Suprapubic skin (tissue), 4 donors: ENCODE measurements around the gene CD72. TPM values are rescaled to one million over a fixed set of nuclear protein-coding genes. Genes with fewer than 3 reads are reported as not detected.

Source experiments
- DNase-seq, 2 donors: peaks; one replicate each; pipeline ENCODE4 v3.0.0-alpha.2; 2019; ENCODE audit warnings: low spot score in 2 of 2
- H3K27ac ChIP-seq: fragments of 200-600 bp; sonication (generic); one replicate; pipeline ENCODE4 v1.5.1; 2019
- H3K27me3 ChIP-seq: fragments of 200-600 bp; sonication (generic); one replicate; pipeline ENCODE4 v1.5.1; 2019
- H3K36me3 ChIP-seq: fragments of 200-600 bp; sonication (generic); one replicate; pipeline ENCODE4 v1.5.1; 2019
- H3K4me1 ChIP-seq: fragments of 200-600 bp; sonication (generic); one replicate; pipeline ENCODE4 v1.5.1; 2019
- H3K4me3 ChIP-seq: fragments of 200-600 bp; sonication (generic); one replicate; pipeline ENCODE4 v1.5.1; 2019; ENCODE audit warnings: mild to moderate bottlenecking
- H3K9me3 ChIP-seq: fragments of 200-600 bp; sonication (generic); one replicate; pipeline ENCODE4 v1.5.1; 2019
- CTCF ChIP-seq, 2 donors: fragments of 200-600 bp in 1 of 2; fragments of 450-650 bp in 1 of 2; sonication (generic) in 1 of 2; IDR thresholded peaks; one replicate each; pipeline ENCODE4 v1.5.1; 2016 to 2019; ENCODE audit warnings: antibody characterized with exemption in 2 of 2, mild to moderate bottlenecking in 1 of 2, moderate library complexity in 1 of 2
- EP300 ChIP-seq: sonication (generic); formaldehyde crosslinking; IDR thresholded peaks from one replicate; pipeline ENCODE4 v1.6.1; 2017; ENCODE audit warnings: antibody characterized with exemption
- POLR2A ChIP-seq, 2 donors: fragments of 450-650 bp; IDR thresholded peaks; one replicate each; pipeline ENCODE4 v1.6.1; 2017; ENCODE audit warnings: antibody characterized with exemption in 2 of 2, mild to moderate bottlenecking in 2 of 2, moderate library complexity in 2 of 2
- POLR2AphosphoS5 ChIP-seq, 3 donors: sonication (generic); formaldehyde crosslinking; IDR thresholded peaks; one replicate each; pipeline ENCODE4 v1.6.1; 2017; ENCODE audit warnings: antibody characterized with exemption in 3 of 3
- WGBS: methylation state at CpG from one replicate; pipeline ENCODE4 v1.1.5; 2018; 5-methylcytosine and 5-hydroxymethylcytosine counted together
- total RNA-seq, 4 donors: library from RNA; depleted of rRNA; stranded (reverse); fragments of >200 nt; gene quantifications; one replicate each; pipeline ENCODE4 v1.1.0, GENCODE V29; 2016

The CD72 gene
- total RNA-seq, 4 donors from 2014 or later, result 1.9 to 16.7 (median 4.9) TPM

GRCh38 chr9:35560625-35561337, 57.4 kb downstream of the CD72 start:
- peaks cover 37% of the 10 kb centered on the region for H3K4me1 ChIP-seq
- no peak overlapping the region for H3K27ac ChIP-seq
- 87% methylated on average over 8 of the region's 24 CpGs for WGBS
- TF ChIP-seq POLR2A (IDR thresholded peaks at IDR 0.05) (no peak), EP300 (no peak), CTCF (IDR thresholded peaks at IDR 0.05) (no peak), POLR2AphosphoS5 (IDR thresholded peaks at IDR 0.05) (no peak)
- no peaks in the 10 kb centered on the region for H3K9me3 ChIP-seq
- H3K4me3 ChIP-seq, result no peak overlapping the region
- no peak for DNase-seq
- H3K27me3 ChIP-seq, result no peaks in the 10 kb centered on the region
- H3K36me3 ChIP-seq, result peaks cover 46% of the 10 kb centered on the region

Other genes with a start within 250 kb of the CD72 start
- 10 to 100 TPM; 17.5 to 22.3 (median 19.0) TPM for gene RUSC2, start 128.3 kb downstream of the CD72 start, total RNA-seq
- gene TESK1, start 13.2 kb downstream of the CD72 start, total RNA-seq, result 10 to 100 TPM; 34.1 to 50.7 (median 46.5) TPM
- gene SIT1, start 32.5 kb upstream of the CD72 start, total RNA-seq, result 1 to 10 TPM in 1 of 4 donors, not detected in 3; 2.9 TPM
- gene RMRP, start 39.6 kb upstream of the CD72 start, total RNA-seq, result over 10,000 TPM in 2 of 4 donors, 1,000 to 10,000 TPM in 2; 1,246 to 15,173 (median 11,383) TPM
- gene CCDC107, start 39.9 kb upstream of the CD72 start, total RNA-seq, result 10 to 100 TPM in 1 of 4 donors, 1 to 10 TPM in 3; 5.0 to 13.2 (median 9.6) TPM
- gene ARHGEF39, start 46.8 kb upstream of the CD72 start, total RNA-seq, result 10 to 100 TPM in 1 of 4 donors, 1 to 10 TPM in 1, under 1 TPM in 2; 0.34 to 11.3 (median 1.9) TPM
- 1 to 10 TPM in 3 of 4 donors, not detected in 1; 2.1 to 5.7 (median 2.8) TPM for gene CA9, start 55.5 kb upstream of the CD72 start, total RNA-seq
- gene TPM2, start 71.5 kb upstream of the CD72 start, total RNA-seq, result 100 to 1,000 TPM in 1 of 4 donors, 10 to 100 TPM in 3; 40.6 to 105 (median 56.7) TPM
- gene TLN1, start 113.8 kb upstream of the CD72 start, total RNA-seq, result 100 to 1,000 TPM; 126 to 179 (median 152) TPM
- gene CREB3, start 114.3 kb upstream of the CD72 start, total RNA-seq, result 10 to 100 TPM; 18.8 to 24.1 (median 23.1) TPM
- 100 to 1,000 TPM in 1 of 4 donors, 10 to 100 TPM in 3; 46.6 to 123 (median 73.5) TPM for gene GBA2, start 130.8 kb upstream of the CD72 start, total RNA-seq
- 10 to 100 TPM; 20.2 to 34.7 (median 27.7) TPM for gene RGP1, start 130.9 kb upstream of the CD72 start, total RNA-seq
- gene MSMP, start 135.9 kb upstream of the CD72 start, total RNA-seq, result not detected
- gene NPR2, start 173.2 kb upstream of the CD72 start, total RNA-seq, result 10 to 100 TPM in 3 of 4 donors, 1 to 10 TPM in 1; 8.4 to 26.1 (median 18.2) TPM
- gene SPAG8, start 193.8 kb upstream of the CD72 start, total RNA-seq, result under 1 TPM in 3 of 4 donors, not detected in 1; 0.47 to 0.53 (median 0.52) TPM
- gene HINT2, start 196.6 kb upstream of the CD72 start, total RNA-seq, result 10 to 100 TPM in 3 of 4 donors, 1 to 10 TPM in 1; 9.5 to 34.9 (median 25.3) TPM
- not detected for gene FAM221B, start 210.3 kb upstream of the CD72 start, total RNA-seq
- 10 to 100 TPM in 1 of 4 donors, 1 to 10 TPM in 3; 5.0 to 11.7 (median 8.0) TPM for gene TMEM8B, start 210.8 kb upstream of the CD72 start, total RNA-seq